Uterus (tissue), 4 donors: ENCODE data around the gene ARHGAP29. TPM values are rescaled to one million over a fixed set of nuclear protein-coding genes. Genes with fewer than 3 reads are reported as not detected.

Experiments used
- DNase-seq, 2 donors: peaks; one replicate each; pipeline ENCODE4 v3.0.0-alpha.2; 2019 to 2020
- H3K27ac ChIP-seq, 2 donors: fragments of 200-600 bp; sonication (generic); 1 replicate in 1 of 2; 2 replicates in 1 of 2; pipeline ENCODE4 v1.5.1; 2016 to 2018
- H3K27me3 ChIP-seq, 2 donors: fragments of 200-600 bp; sonication (generic); one replicate each; pipeline ENCODE4 v1.5.1; 2018 to 2019; ENCODE audit warnings: control low read depth in 1 of 2
- H3K36me3 ChIP-seq, 2 donors: fragments of 200-600 bp; sonication (generic); one replicate each; pipeline ENCODE4 v1.5.1; 2019; ENCODE audit warnings: control low read depth in 1 of 2
- H3K4me1 ChIP-seq, 2 donors: fragments of 200-600 bp; sonication (generic); one replicate each; pipeline ENCODE4 v1.5.1; 2018 to 2019; ENCODE audit warnings: control low read depth in 1 of 2
- H3K4me3 ChIP-seq, 2 donors: fragments of 200-600 bp; sonication (generic); 1 replicate in 1 of 2; 2 replicates in 1 of 2; pipeline ENCODE4 v1.5.1; 2018 to 2019; ENCODE audit warnings: mild to moderate bottlenecking in 1 of 2
- H3K9me3 ChIP-seq, 2 donors: fragments of 200-600 bp; sonication (generic); one replicate each; pipeline ENCODE4 v1.5.1; 2019; ENCODE audit warnings: control low read depth in 1 of 2
- CTCF ChIP-seq, 4 experiments: fragments of 200-600 bp in 2 of 4; fragments of 450-650 bp in 2 of 4; sonication (generic) in 2 of 4; IDR thresholded peaks; one replicate each; pipeline ENCODE4 v1.5.1; 2016 to 2019; ENCODE audit warnings: antibody characterized with exemption in 4 of 4, mild to moderate bottlenecking in 2 of 4, moderate library complexity in 1 of 4
- POLR2A ChIP-seq, 2 donors: fragments of 450-650 bp; IDR thresholded peaks; one replicate each; pipeline ENCODE4 v1.6.1; 2016; ENCODE audit warnings: antibody characterized with exemption in 2 of 2, mild to moderate bottlenecking in 1 of 2, moderate library complexity in 1 of 2
- intact Hi-C: fragments of 100-400 bp; cut with DNase I; formaldehyde crosslinking; loops from one replicate; pipeline ENCODE4 v1.15.1; 2023; ENCODE audit warnings: low total_unique reads
- total RNA-seq, 4 donors: library from RNA; depleted of rRNA in 3 of 4; stranded (reverse); fragments of >200 nt in 3 of 4; gene quantifications; one replicate each; pipeline versions ENCODE4 v1.1.0 to v1.2.4, GENCODE V29; 2014 to 2023
- donor health status: DM: yes; HTN: yes; CAD: no.

Gene ARHGAP29
- total RNA-seq, 4 donors from 2014 or later = 20.0 to 67.3 (median 38.8) TPM

GRCh38 chr1:94255476-94255875 lies 18.1 kb upstream of the ARHGAP29 start:
- Histone ChIP-seq H3K27me3 (no peaks in the 10 kb centered on the region), H3K4me3 (no peak overlapping the region), H3K4me1 (no peaks in the 10 kb centered on the region), H3K9me3 (no peaks in the 10 kb centered on the region), H3K27ac (no peak overlapping the region), H3K36me3 (no peaks in the 10 kb centered on the region)
- TF ChIP-seq CTCF (IDR thresholded peaks at IDR 0.05) (no peak), POLR2A (IDR thresholded peaks at IDR 0.05) (no peak)
- intact Hi-C loops = no loop called here
- DNase-seq = no peak

GRCh38 chr1:94254073-94254810 lies 16.9 kb upstream of the ARHGAP29 start:
- Histone ChIP-seq H3K27ac (no peak overlapping the region), H3K4me3 (no peak overlapping the region), H3K9me3 (no peaks in the 10 kb centered on the region), H3K36me3 (no peaks in the 10 kb centered on the region), H3K4me1 (no peaks in the 10 kb centered on the region), H3K27me3 (no peaks in the 10 kb centered on the region)
- intact Hi-C loops = no loop called here
- TF ChIP-seq POLR2A (IDR thresholded peaks at IDR 0.05) = no peak
- TF ChIP-seq CTCF (IDR thresholded peaks at IDR 0.05) = no peak
- no peak for DNase-seq

- no peak for DNase-seq
- Histone ChIP-seq H3K9me3 (no peaks in the 10 kb centered on the region), H3K27ac (no peak overlapping the region), H3K27me3 (no peaks in the 10 kb centered on the region), H3K4me1 (no peaks in the 10 kb centered on the region), H3K36me3 (no peaks in the 10 kb centered on the region), H3K4me3 (no peak overlapping the region)
- intact Hi-C loops = no loop called here
- TF ChIP-seq POLR2A (IDR thresholded peaks at IDR 0.05) (no peak), CTCF (IDR thresholded peaks at IDR 0.05) (no peak)
These were observed 16.2 kb upstream of the ARHGAP29 start for GRCh38 chr1:94253456-94254017.

GRCh38 chr1:94250341-94250740 lies 13.0 kb upstream of the ARHGAP29 start:
- Histone ChIP-seq H3K27ac (no peak overlapping the region), H3K9me3 (no peaks in the 10 kb centered on the region), H3K4me3 (no peak overlapping the region), H3K27me3 (no peaks in the 10 kb centered on the region), H3K36me3 (no peaks in the 10 kb centered on the region), H3K4me1 (no peaks in the 10 kb centered on the region)
- intact Hi-C loops = no loop called here
- no peak for DNase-seq
- TF ChIP-seq CTCF (IDR thresholded peaks at IDR 0.05) (no peak), POLR2A (IDR thresholded peaks at IDR 0.05) (no peak)

GRCh38 chr1:94248956-94249688 lies 11.7 kb upstream of the ARHGAP29 start:
- Histone ChIP-seq H3K4me1 (no peaks in the 10 kb centered on the region), H3K27ac (no peak overlapping the region), H3K27me3 (no peaks in the 10 kb centered on the region), H3K4me3 (no peak overlapping the region), H3K36me3 (no peaks in the 10 kb centered on the region), H3K9me3 (no peaks in the 10 kb centered on the region)
- no peak for DNase-seq
- intact Hi-C loops = no loop called here
- TF ChIP-seq POLR2A (IDR thresholded peaks at IDR 0.05) (no peak), CTCF (IDR thresholded peaks at IDR 0.05) (no peak)
